Endothelial cell of umbilical vein (primary cell): ENCODE results near the gene USH1G. TPM values are rescaled to one million over a fixed set of nuclear protein-coding genes. Genes with fewer than 3 reads are reported as not detected.

Source experiments
- BruUV-seq: library from RNA; stranded (reverse); fragments of 400-500 nt; replicated peaks from 2 replicates; lab custom pipeline; 2021; lab: Mats Ljungman, UMichigan
- CTCF ChIA-PET: fragments of 300-600, 350-600 bp; sonication (Branson Sonifier 250); formaldehyde crosslinking; loops from one replicate; lab custom pipeline; 2021; ENCODE audit warnings: antibody characterized with exemption, inconsistent platforms; lab: Charles Lee
- POLR2A ChIA-PET: fragments of 300-600, 350-600 bp; sonication (Branson Sonifier 250); formaldehyde crosslinking; loops from one replicate; lab custom pipeline; 2021; ENCODE audit warnings: antibody characterized with exemption, inconsistent platforms; lab: Charles Lee
- DNase-seq: peaks from one replicate; pipeline ENCODE4 v3.0.0-alpha.2; 2011; ENCODE audit warnings: low read depth, low spot score
- FAIRE-seq: peaks from 2 replicates; lab custom pipeline; 2011; peaks lifted over from hg19 to GRCh38; lab: Jason Lieb, UNC
- H2AFZ ChIP-seq: 2 replicates; pipeline ENCODE4 v1.6.0; 2012; ENCODE audit warnings: low read depth, low read length, control low read depth, inconsistent platforms
- H3K27ac ChIP-seq: 2 replicates; pipeline ENCODE4 v1.5.1; 2011; ENCODE audit warnings: low read depth, mild to moderate bottlenecking, control low read depth, low read length, moderate library complexity; ENCODE audit not compliant: insufficient read depth
- H3K27me3 ChIP-seq, 2 experiments: 2 replicates each; pipeline versions ENCODE4 v1.6.0 to v1.6.1; 2011; ENCODE audit warnings: low read length in 2 of 2, mixed read lengths in 1 of 2; ENCODE audit not compliant: control insufficient read depth in 2 of 2, insufficient read depth in 2 of 2
- H3K36me3 ChIP-seq, 2 experiments: 2 replicates in 1 of 2; 3 replicates in 1 of 2; pipeline ENCODE4 v1.5.1; 2011; ENCODE audit warnings: low read length in 2 of 2, mild to moderate bottlenecking in 1 of 2, moderate library complexity in 1 of 2; ENCODE audit not compliant: control insufficient read depth in 2 of 2, insufficient read depth in 2 of 2; ENCODE audit errors: extremely low read depth in 1 of 2
- H3K4me1 ChIP-seq: 3 replicates; pipeline ENCODE4 v1.5.1; 2011; ENCODE audit warnings: mild to moderate bottlenecking, low read length; ENCODE audit not compliant: control insufficient read depth, insufficient read depth; ENCODE audit errors: extremely low read depth
- H3K4me2 ChIP-seq: 2 replicates; pipeline ENCODE4 v1.6.1; 2011; ENCODE audit warnings: low read length, control low read depth, mixed read lengths; ENCODE audit not compliant: insufficient read depth
- H3K4me3 ChIP-seq, 3 experiments: fragments of 200-600 bp in 1 of 3; sonication (generic), shearing (Covaris generic) in 1 of 3; replicated peaks in 1 of 3; 2 replicates each; pipeline ENCODE4 v1.5.1; 2011 to 2016; ENCODE audit warnings: control low read depth in 3 of 3, low read length in 3 of 3, mild to moderate bottlenecking in 2 of 3, inconsistent platforms in 1 of 3, low read depth in 1 of 3, moderate library complexity in 1 of 3; ENCODE audit not compliant: insufficient read depth in 1 of 3
- H3K79me2 ChIP-seq: 2 replicates; pipeline ENCODE4 v1.6.0; 2012; ENCODE audit warnings: low read length, inconsistent platforms; ENCODE audit not compliant: control insufficient read depth, insufficient read depth
- H3K9ac ChIP-seq: replicated peaks from 2 replicates; pipeline ENCODE3; 2011; ENCODE audit warnings: low read length, control low read depth; ENCODE audit not compliant: insufficient read depth; ENCODE audit errors: extremely low read depth
- H3K9me1 ChIP-seq: replicated peaks from 3 replicates; pipeline ENCODE4 v1.6.0; 2011; ENCODE audit warnings: mild to moderate bottlenecking, low read length; ENCODE audit not compliant: control insufficient read depth, insufficient read depth; ENCODE audit errors: extremely low read depth
- H3K9me3 ChIP-seq: replicated peaks from 2 replicates; pipeline ENCODE4 v1.5.1; 2012; ENCODE audit warnings: low read length, inconsistent platforms; ENCODE audit not compliant: control insufficient read depth, insufficient read depth
- H4K20me1 ChIP-seq: replicated peaks from 2 replicates; pipeline ENCODE3; 2011; ENCODE audit warnings: mild to moderate bottlenecking, low read length; ENCODE audit not compliant: control insufficient read depth, insufficient read depth; ENCODE audit errors: extremely low read depth
- EZH2 ChIP-seq: IDR thresholded peaks from 2 replicates; pipeline ENCODE4 v1.6.1; 2012; ENCODE audit warnings: borderline replicate concordance, low read depth, mild to moderate bottlenecking, moderate library complexity, low read length, inconsistent platforms; ENCODE audit not compliant: severe bottlenecking
- FOS ChIP-seq: IDR thresholded peaks from 2 replicates; pipeline ENCODE4 v1.6.1; 2011; ENCODE audit warnings: mild to moderate bottlenecking, low read length, moderate library complexity, borderline replicate concordance; ENCODE audit not compliant: insufficient read depth
- GATA2 ChIP-seq: IDR thresholded peaks from 2 replicates; pipeline ENCODE4 v1.7.0; 2011; ENCODE audit warnings: low read depth, mild to moderate bottlenecking, moderate library complexity, mixed read lengths, low read length; ENCODE audit not compliant: insufficient read length, insufficient read depth
- JUN ChIP-seq: IDR thresholded peaks from 2 replicates; pipeline ENCODE4 v1.6.1; 2011; ENCODE audit warnings: borderline replicate concordance, low read depth; ENCODE audit not compliant: insufficient read length, insufficient read depth
- MYC ChIP-seq: IDR thresholded peaks from one replicate; pipeline ENCODE4 v1.6.1; 2011; ENCODE audit warnings: mild to moderate bottlenecking, low read depth, low read length
- POLR2A ChIP-seq: IDR thresholded peaks from 2 replicates; pipeline ENCODE4 v1.6.1; 2012; ENCODE audit warnings: low read depth, mild to moderate bottlenecking, control low read depth, low read length
- POLR2AphosphoS5 ChIP-seq: IDR thresholded peaks from 2 replicates; pipeline ENCODE4 v1.6.1; 2012; ENCODE audit warnings: low read depth, mild to moderate bottlenecking, control low read depth, low read length, moderate library complexity; ENCODE audit not compliant: insufficient read depth
- dilution Hi-C: fragments of 300-500 bp; cut with MboI; formaldehyde crosslinking; loops from one replicate; pipeline ENCODE4 v1.15.0; 2019; ENCODE audit warnings: low sequenced_read_pairs; ENCODE audit not compliant: extremely low pct_ligation_motif_present
- intact Hi-C: fragments of 100-400 bp; cut with micrococcal nuclease; formaldehyde crosslinking; loops from one replicate; pipeline ENCODE4 v1.10.0; 2022
- polyA plus RNA-seq, 4 experiments: library from polyadenylated mRNA; depleted of rRNA in 3 of 4; stranded (reverse) in 3 of 4; unstranded in 1 of 4; fragments of >200 nt; gene quantifications; 2 replicates each; pipeline versions ENCODE4 v1.2.1 to v1.2.3, GENCODE V29; 2011 to 2012; ENCODE audit warnings: missing spikeins in 1 of 4
- total RNA-seq: library from RNA; stranded (reverse); gene quantifications from 2 replicates; pipeline ENCODE4 v1.2.3, GENCODE V29; 2021
- TF ChIP-seq, protein P1 (sequence below): IDR thresholded peaks from 2 replicates; pipeline ENCODE4 v1.6.1; 2011; ENCODE audit not compliant: insufficient read depth, insufficient read length
- TF ChIP-seq, protein P2 (sequence below), 2 donors: IDR thresholded peaks; 1 replicate in 1 of 2; 2 replicates in 1 of 2; pipeline ENCODE4 v1.5.1; 2011; ENCODE audit warnings: low read length in 2 of 2, mild to moderate bottlenecking in 2 of 2, moderate library complexity in 2 of 2, control low read depth in 1 of 2, inconsistent platforms in 1 of 2, low read depth in 1 of 2; ENCODE audit not compliant: insufficient read depth in 1 of 2; ENCODE audit errors: extremely low read depth in 1 of 2

USH1G gene
- total and polyA plus RNA-seq, 2 donors (not counting 3 experiments of a cell fraction or from before 2014, with no cell fraction given): not detected

DNA sequence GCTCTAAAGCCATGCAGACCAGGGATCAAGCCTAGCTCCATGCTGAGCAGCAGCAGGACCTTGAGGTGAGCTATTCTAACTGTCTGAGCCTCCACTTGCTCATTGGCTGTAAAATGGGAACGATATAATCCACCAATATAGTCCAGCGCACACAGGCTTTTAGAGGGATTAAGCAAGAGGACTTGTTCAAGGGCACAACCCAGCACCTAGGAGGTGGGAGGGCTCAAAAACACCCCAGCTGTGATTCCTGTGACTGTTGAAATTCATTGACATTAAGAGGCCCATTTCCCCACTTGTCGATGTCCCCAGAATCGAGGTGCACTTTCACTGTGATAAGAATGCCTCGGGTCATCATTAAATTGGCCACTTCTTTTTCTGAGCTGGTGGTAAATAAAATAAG lies 4.1 kb downstream of the USH1G start:
- no peaks in the 10 kb centered on the region for H4K20me1 ChIP-seq
- H3K9me1 ChIP-seq: no peaks in the 10 kb centered on the region
- no peak overlapping the region for H3K27ac ChIP-seq
- POLR2A ChIA-PET: interaction anchor here (0.7 kb wide), 1 partner anchor 37 kb away, joined by 4 read pairs; no protein-coding TSS in a partner anchor
- TF ChIP-seq JUN: no peak
- H3K9ac ChIP-seq: no peak overlapping the region
- DNase-seq (no peak), FAIRE-seq (no peak)
- no peaks in the 10 kb centered on the region for H3K36me3 ChIP-seq
- H3K9me3 ChIP-seq: no peaks in the 10 kb centered on the region
- H3K4me3 ChIP-seq: no peak overlapping the region
- H3K27me3 ChIP-seq: peaks cover 13 to 20% of the 10 kb centered on the region in 2 experiments
- CTCF ChIA-PET: interaction anchor here (1.0 to 3.7 kb wide), 4 partner anchors 16 to 39 kb away, joined by 4 to 23 read pairs (median 4); partner anchors contain the start of gene OTOP3
- dilution Hi-C loops (no loop called here), intact Hi-C loops (no loop called here)
- no TSS peak for BruUV-seq
- H3K79me2 ChIP-seq: no peaks in the 10 kb centered on the region
- H2AFZ ChIP-seq: no peak overlapping the region
- H3K4me1 ChIP-seq: peaks cover 4% of the 10 kb centered on the region
- no peak overlapping the region for H3K4me2 ChIP-seq

DNA sequence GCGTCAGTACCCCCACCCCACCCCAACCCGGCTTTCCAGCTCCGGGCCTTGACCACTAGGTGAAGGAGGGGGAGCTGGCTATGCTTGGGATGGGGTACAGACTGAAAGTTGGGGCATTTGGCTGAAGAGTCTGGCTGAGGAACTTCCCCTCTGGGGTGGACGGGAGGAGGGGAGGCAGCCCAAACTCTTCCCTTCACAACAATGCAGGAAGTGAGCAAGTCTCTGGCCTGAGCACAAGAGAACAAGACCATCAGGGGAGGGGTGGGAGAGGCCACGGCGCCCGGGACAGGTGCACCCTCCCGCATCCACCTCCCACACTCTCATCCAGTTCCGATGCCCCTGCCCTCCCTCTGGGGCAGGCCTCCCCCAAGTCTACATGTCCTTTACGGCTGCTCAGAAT lies 5.6 kb downstream of the USH1G start:
- dilution Hi-C loops: no loop called here
- ChIA-PET CTCF (no interaction called here), POLR2A (no interaction called here)
- Histone ChIP-seq H3K36me3 (no peaks in the 10 kb centered on the region), H3K9me1 (no peaks in the 10 kb centered on the region), H3K9ac (no peak overlapping the region), H4K20me1 (no peaks in the 10 kb centered on the region), H3K9me3 (no peaks in the 10 kb centered on the region), H3K27ac (no peak overlapping the region), H3K79me2 (no peaks in the 10 kb centered on the region), H2AFZ (no peak overlapping the region), H3K27me3 (peaks cover 6 to 9% of the 10 kb centered on the region in 2 experiments), H3K4me2 (no peak overlapping the region), H3K4me3 (no peak overlapping the region), H3K4me1 (no peaks in the 10 kb centered on the region)
- intact Hi-C loops: no loop called here
- no TSS peak for BruUV-seq
- FAIRE-seq (no peak), DNase-seq (no peak)
- TF ChIP-seq EZH2 (no peak), MYC (no peak), GATA2 (no peak), FOS (no peak), POLR2A (no peak), JUN (no peak), POLR2AphosphoS5 (no peak)
- TF ChIP-seq, protein P1, sequence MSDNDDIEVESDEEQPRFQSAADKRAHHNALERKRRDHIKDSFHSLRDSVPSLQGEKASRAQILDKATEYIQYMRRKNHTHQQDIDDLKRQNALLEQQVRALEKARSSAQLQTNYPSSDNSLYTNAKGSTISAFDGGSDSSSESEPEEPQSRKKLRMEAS: no peak
- TF ChIP-seq, protein P2, sequence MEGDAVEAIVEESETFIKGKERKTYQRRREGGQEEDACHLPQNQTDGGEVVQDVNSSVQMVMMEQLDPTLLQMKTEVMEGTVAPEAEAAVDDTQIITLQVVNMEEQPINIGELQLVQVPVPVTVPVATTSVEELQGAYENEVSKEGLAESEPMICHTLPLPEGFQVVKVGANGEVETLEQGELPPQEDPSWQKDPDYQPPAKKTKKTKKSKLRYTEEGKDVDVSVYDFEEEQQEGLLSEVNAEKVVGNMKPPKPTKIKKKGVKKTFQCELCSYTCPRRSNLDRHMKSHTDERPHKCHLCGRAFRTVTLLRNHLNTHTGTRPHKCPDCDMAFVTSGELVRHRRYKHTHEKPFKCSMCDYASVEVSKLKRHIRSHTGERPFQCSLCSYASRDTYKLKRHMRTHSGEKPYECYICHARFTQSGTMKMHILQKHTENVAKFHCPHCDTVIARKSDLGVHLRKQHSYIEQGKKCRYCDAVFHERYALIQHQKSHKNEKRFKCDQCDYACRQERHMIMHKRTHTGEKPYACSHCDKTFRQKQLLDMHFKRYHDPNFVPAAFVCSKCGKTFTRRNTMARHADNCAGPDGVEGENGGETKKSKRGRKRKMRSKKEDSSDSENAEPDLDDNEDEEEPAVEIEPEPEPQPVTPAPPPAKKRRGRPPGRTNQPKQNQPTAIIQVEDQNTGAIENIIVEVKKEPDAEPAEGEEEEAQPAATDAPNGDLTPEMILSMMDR (IDR thresholded peaks at IDR 0.05; ENCODE audit: extremely low read depth in 1 of 2, insufficient read depth in 1 of 2, low read depth in 1 of 2, low read length in 2 of 2): no peak
